GM19240 (cell line): Measurements from ENCODE around the gene HDAC3.

Experiments used
- DNase-seq: peaks from one replicate; pipeline ENCODE4 v3.0.0; 2011; ENCODE audit warnings: low spot score; ENCODE audit not compliant: insufficient read length

HDAC3 gene

GRCh38 chr5:141662028-141662427, 25.4 kb upstream of the HDAC3 start:
- DNase-seq = no peak

GRCh38 chr5:141657937-141658545, 21.4 kb upstream of the HDAC3 start:
- no peak for DNase-seq

- no peak for DNase-seq
These were observed 20.8 kb upstream of the HDAC3 start for GRCh38 chr5:141657404-141657803.

GRCh38 chr5:141656396-141656795, 19.7 kb upstream of the HDAC3 start:
- DNase-seq = no peak

GRCh38 chr5:141655020-141655419, 18.4 kb upstream of the HDAC3 start:
- no peak for DNase-seq

- no peak for DNase-seq
These were observed 17.6 kb upstream of the HDAC3 start for GRCh38 chr5:141654298-141654697.

- DNase-seq = no peak
These were observed 15.1 kb upstream of the HDAC3 start for GRCh38 chr5:141651728-141652105.

GRCh38 chr5:141650851-141651727, 14.4 kb upstream of the HDAC3 start, which contains the start of gene FCHSD1:
TSS of gene FCHSD1 (minus strand) at chr5:141651418. CDS start at chr5:141651368, 50 bp downstream.
- DNase-seq = peak; percentile 97

- no peak for DNase-seq
These were observed 13.3 kb upstream of the HDAC3 start for GRCh38 chr5:141649972-141650371.

GRCh38 chr5:141649056-141649688, 12.5 kb upstream of the HDAC3 start:
- no peak for DNase-seq

- no peak for DNase-seq
These were observed 11.2 kb upstream of the HDAC3 start for GRCh38 chr5:141647851-141648250.

- DNase-seq = no peak
These were observed 10.6 kb upstream of the HDAC3 start for GRCh38 chr5:141647242-141647641.

- no peak for DNase-seq
These were observed 9.4 kb upstream of the HDAC3 start for GRCh38 chr5:141646026-141646425.

- DNase-seq = peak; percentile 50
These were observed 5.1 kb upstream of the HDAC3 start for GRCh38 chr5:141641634-141642267.

- no peak for DNase-seq
These were observed 4.0 kb upstream of the HDAC3 start for GRCh38 chr5:141640698-141641097.

- DNase-seq = no peak
These were observed 3.4 kb upstream of the HDAC3 start for GRCh38 chr5:141640051-141640415.

GRCh38 chr5:141639357-141640050, 2.9 kb upstream of the HDAC3 start:
- DNase-seq = no peak

GRCh38 chr5:141638771-141639170, 2.1 kb upstream of the HDAC3 start:
- no peak for DNase-seq

- no peak for DNase-seq
These were observed 1.2 kb upstream of the HDAC3 start for GRCh38 chr5:141637767-141638419.

GRCh38 chr5:141637123-141637766, 596 bp upstream of the HDAC3 start:
- DNase-seq = no peak
